Loucy (cell line): ENCODE data around the gene MSX1.

ENCODE experiments used
- CTCF ChIP-seq: fragments of 200-600 bp; sonication (generic); conservative IDR thresholded peaks from 2 replicates; pipeline ENCODE4 v1.5.1; 2014; ENCODE audit warnings: mild to moderate bottlenecking, antibody characterized with exemption, low read length
- EZH2phosphoT487 ChIP-seq: fragments of 200-600 bp; IDR thresholded peaks from 2 replicates; pipeline ENCODE4 v1.6.1; 2018; ENCODE audit warnings: antibody characterized with exemption, mild to moderate bottlenecking, moderate library complexity, borderline replicate concordance

GRCh38 chr4:4820261-4820660 is 39.2 kb upstream of the MSX1 start:
- TF ChIP-seq CTCF (no peak), EZH2phosphoT487 (no peak)
